Stomach (tissue), 4 donors: Measurements from ENCODE around the gene UXS1.
"Not testable (repeated sequence)": the region's sequence is repeated elsewhere in the genome, so short reads cannot be mapped to it uniquely, and the experiment has no call there.

Source experiments
- POLR2A ChIP-seq, 4 donors: fragments of 450-650 bp; IDR thresholded peaks; one replicate each; pipeline ENCODE4 v1.6.1; 2016; ENCODE audit warnings: antibody characterized with exemption in 4 of 4, control low read depth in 2 of 4, mild to moderate bottlenecking in 1 of 4, moderate library complexity in 1 of 4
- TF ChIP-seq, protein P1 (sequence below), 7 experiments: fragments of 450-650 bp in 4 of 7; fragments of 200-600 bp in 3 of 7; sonication (generic) in 3 of 7; IDR thresholded peaks; one replicate each; pipeline ENCODE4 v1.5.1; 2016 to 2019; ENCODE audit warnings: antibody characterized with exemption in 7 of 7, control low read depth in 2 of 7, mild to moderate bottlenecking in 1 of 7

DNA sequence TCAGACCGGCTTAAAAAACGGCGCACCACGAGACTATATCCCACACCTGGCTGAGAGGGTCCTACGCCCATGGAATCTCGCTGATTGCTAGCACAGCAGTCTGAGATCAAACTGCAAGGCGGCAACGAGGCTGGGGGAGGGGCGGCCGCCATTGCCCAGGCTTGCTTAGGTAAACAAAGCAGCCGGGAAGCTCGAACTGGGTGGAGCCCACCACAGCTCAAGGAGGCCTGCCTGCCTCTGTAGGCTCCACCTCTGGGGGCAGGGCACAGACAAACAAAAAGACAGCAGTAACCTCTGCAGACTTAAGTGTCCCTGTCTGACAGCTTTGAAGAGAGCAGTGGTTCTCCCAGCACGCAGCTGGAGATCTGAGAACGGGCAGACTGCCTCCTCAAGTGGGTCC, 62.9 kb downstream of the UXS1 start:
- TF ChIP-seq, protein P1, sequence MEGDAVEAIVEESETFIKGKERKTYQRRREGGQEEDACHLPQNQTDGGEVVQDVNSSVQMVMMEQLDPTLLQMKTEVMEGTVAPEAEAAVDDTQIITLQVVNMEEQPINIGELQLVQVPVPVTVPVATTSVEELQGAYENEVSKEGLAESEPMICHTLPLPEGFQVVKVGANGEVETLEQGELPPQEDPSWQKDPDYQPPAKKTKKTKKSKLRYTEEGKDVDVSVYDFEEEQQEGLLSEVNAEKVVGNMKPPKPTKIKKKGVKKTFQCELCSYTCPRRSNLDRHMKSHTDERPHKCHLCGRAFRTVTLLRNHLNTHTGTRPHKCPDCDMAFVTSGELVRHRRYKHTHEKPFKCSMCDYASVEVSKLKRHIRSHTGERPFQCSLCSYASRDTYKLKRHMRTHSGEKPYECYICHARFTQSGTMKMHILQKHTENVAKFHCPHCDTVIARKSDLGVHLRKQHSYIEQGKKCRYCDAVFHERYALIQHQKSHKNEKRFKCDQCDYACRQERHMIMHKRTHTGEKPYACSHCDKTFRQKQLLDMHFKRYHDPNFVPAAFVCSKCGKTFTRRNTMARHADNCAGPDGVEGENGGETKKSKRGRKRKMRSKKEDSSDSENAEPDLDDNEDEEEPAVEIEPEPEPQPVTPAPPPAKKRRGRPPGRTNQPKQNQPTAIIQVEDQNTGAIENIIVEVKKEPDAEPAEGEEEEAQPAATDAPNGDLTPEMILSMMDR (IDR thresholded peaks at IDR 0.05): not testable (repeated sequence)
- not testable (repeated sequence) for TF ChIP-seq POLR2A (IDR thresholded peaks at IDR 0.05)
